ENCODE results near the gene CAPN10.

CAPN10 gene

GRCh38 chr2:240556553-240557100, 29.9 kb upstream of the CAPN10 start:
- peaks cover 13% of the 10 kb centered on the region for H3K4me1 ChIP-seq
- H3K9ac ChIP-seq = no peak overlapping the region
- H3K4me3 ChIP-seq (ENCODE audit: low read depth, low read length) = no peak overlapping the region
- H3K79me2 ChIP-seq = peaks cover 35% of the 10 kb centered on the region
- no peaks in the 10 kb centered on the region for H3K36me3 ChIP-seq (ENCODE audit: control insufficient read depth, insufficient read depth, low read length)
- no peaks in the 10 kb centered on the region for H3K27me3 ChIP-seq (ENCODE audit: control insufficient read depth, insufficient read depth, low read length)
- H3K4me2 ChIP-seq (ENCODE audit: low read length) = no peak overlapping the region
- H2AFZ ChIP-seq = no peak overlapping the region
- no peaks in the 10 kb centered on the region for H3K9me3 ChIP-seq (ENCODE audit: control insufficient read depth, low read length)
- H3K27ac ChIP-seq = no peak overlapping the region
- TF ChIP-seq CTCF (IDR thresholded peaks at IDR 0.05) = peak; percentile 35

- Histone ChIP-seq H3K79me2 (peaks cover 35% of the 10 kb centered on the region), H3K9ac (no peak overlapping the region), H3K4me3 (ENCODE audit: low read depth, low read length) (no peak overlapping the region)
Observed at GRCh38 chr2:240557101-240557751, 29.3 kb upstream of the CAPN10 start.

GRCh38 chr2:240557808-240558207, 28.7 kb upstream of the CAPN10 start, which contains the start of gene ANKMY1:
ANKMY1 (minus strand) TSS chr2:240557988; CDS start chr2:240557335, 653 bp downstream.
- H3K79me2 ChIP-seq = peaks cover 35% of the 10 kb centered on the region
- no peak for TF ChIP-seq CTCF (IDR thresholded peaks at IDR 0.05)
- H3K4me3 ChIP-seq (ENCODE audit: low read depth, low read length) = peak within 1 kb of the TSS; percentile 11
- H3K9ac ChIP-seq = no peak within 1 kb of the TSS
- H3K27ac ChIP-seq = no peak within 1 kb of the TSS
- H3K4me1 ChIP-seq = peaks cover 16% of the 10 kb centered on the region
- no peaks in the 10 kb centered on the region for H3K36me3 ChIP-seq (ENCODE audit: control insufficient read depth, insufficient read depth, low read length)
- no peaks in the 10 kb centered on the region for H3K27me3 ChIP-seq (ENCODE audit: control insufficient read depth, insufficient read depth, low read length)
- peak within 1 kb of the TSS; percentile 63 for H3K4me2 ChIP-seq (ENCODE audit: low read length)
- peak within 1 kb of the TSS; percentile 39 for H2AFZ ChIP-seq
- H3K9me3 ChIP-seq (ENCODE audit: control insufficient read depth, low read length) = no peaks in the 10 kb centered on the region

More at GRCh38 chr2:240557101-240557751, 29.3 kb upstream of the CAPN10 start:
- Histone ChIP-seq H3K27ac (no peak overlapping the region), H3K9me3 (ENCODE audit: control insufficient read depth, low read length) (no peaks in the 10 kb centered on the region), H3K4me1 (peaks cover 16% of the 10 kb centered on the region), H3K4me2 (ENCODE audit: low read length) (peak overlapping the region; percentile 63), H3K36me3 (ENCODE audit: control insufficient read depth, insufficient read depth, low read length) (no peaks in the 10 kb centered on the region), H3K27me3 (ENCODE audit: control insufficient read depth, insufficient read depth, low read length) (no peaks in the 10 kb centered on the region), H2AFZ (peak overlapping the region; percentile 39)
- no peak for TF ChIP-seq CTCF (IDR thresholded peaks at IDR 0.05)

GRCh38 chr2:240558236-240558761, 28.2 kb upstream of the CAPN10 start:
- Histone ChIP-seq H3K9me3 (ENCODE audit: control insufficient read depth, low read length) (no peaks in the 10 kb centered on the region), H3K4me1 (peaks cover 16% of the 10 kb centered on the region), H3K4me2 (ENCODE audit: low read length) (peak overlapping the region; percentile 63), H3K27ac (no peak overlapping the region), H3K9ac (no peak overlapping the region), H3K36me3 (ENCODE audit: control insufficient read depth, insufficient read depth, low read length) (no peaks in the 10 kb centered on the region), H2AFZ (no peak overlapping the region), H3K4me3 (ENCODE audit: low read depth, low read length) (peak overlapping the region; percentile 11), H3K79me2 (peaks cover 35% of the 10 kb centered on the region), H3K27me3 (ENCODE audit: control insufficient read depth, insufficient read depth, low read length) (no peaks in the 10 kb centered on the region)
- TF ChIP-seq CTCF (IDR thresholded peaks at IDR 0.05) = no peak
